ENCODE results near the gene NDRG4. TPM values are rescaled to one million over a fixed set of nuclear protein-coding genes. Genes with fewer than 3 reads are reported as not detected.

Gene NDRG4
- total RNA-seq, 4 donors from 2014 or later = 1.9 to 8.0 (median 7.0) TPM

- TF ChIP-seq EP300 (IDR thresholded peaks at IDR 0.05) (no peak), CTCF (IDR thresholded peaks at IDR 0.05) (no peak), POLR2A (IDR thresholded peaks at IDR 0.05) (no peak), POLR2AphosphoS5 (IDR thresholded peaks at IDR 0.05) (no peak)
- WGBS, 2 donors (ENCODE audit: low coverage in 1 of 2) = 8% methylated on average over 2 of the region's 15 CpGs; no CpG with 5 or more reads in 1 of the 2 donors
- no peak for ATAC-seq
- Histone ChIP-seq H3K4me3 (no peak overlapping the region), H3K27me3 (peaks cover 53% of the 10 kb centered on the region), H3K36me3 (no peaks in the 10 kb centered on the region), H3K9me3 (no peaks in the 10 kb centered on the region), H3K27ac (no peak overlapping the region), H3K4me1 (peaks cover 0 to 24% (median 13%) of the 10 kb centered on the region in 3 donors)
These were observed 37.4 kb upstream of the NDRG4 start for GRCh38 chr16:58462499-58462996.

GRCh38 chr16:58462997-58463941 is 36.7 kb upstream of the NDRG4 start:
- WGBS, 2 donors (ENCODE audit: low coverage in 1 of 2) = no CpG with 5 or more reads among the region's 113 CpGs
- no peak for TF ChIP-seq POLR2AphosphoS5 (IDR thresholded peaks at IDR 0.05)
- TF ChIP-seq CTCF (IDR thresholded peaks at IDR 0.05) = no peak
- TF ChIP-seq POLR2A (IDR thresholded peaks at IDR 0.05) = no peak
- TF ChIP-seq EP300 (IDR thresholded peaks at IDR 0.05) = no peak
- no peaks in the 10 kb centered on the region for H3K36me3 ChIP-seq
- peaks cover 60% of the 10 kb centered on the region for H3K27me3 ChIP-seq
- no peak overlapping the region for H3K27ac ChIP-seq
- H3K9me3 ChIP-seq = no peaks in the 10 kb centered on the region
- peak overlapping the region; percentile 0 to 63 for H3K4me3 ChIP-seq
- peaks cover 0 to 24% (median 13%) of the 10 kb centered on the region in 3 donors for H3K4me1 ChIP-seq
- peak; percentile 35 for ATAC-seq

GRCh38 chr16:58464047-58464915 is 35.7 kb upstream of the NDRG4 start:
- Histone ChIP-seq H3K36me3 (no peaks in the 10 kb centered on the region), H3K9me3 (no peaks in the 10 kb centered on the region), H3K27ac (no peak overlapping the region), H3K4me3 (peak overlapping the region; percentile 0 to 63), H3K27me3 (peaks cover 71% of the 10 kb centered on the region), H3K4me1 (peaks cover 0 to 24% (median 13%) of the 10 kb centered on the region in 3 donors)
- peak; percentile 39 for ATAC-seq
- no peak for TF ChIP-seq EP300 (IDR thresholded peaks at IDR 0.05)
- no peak for TF ChIP-seq CTCF (IDR thresholded peaks at IDR 0.05)
- no peak for TF ChIP-seq POLR2A (IDR thresholded peaks at IDR 0.05)
- TF ChIP-seq POLR2AphosphoS5 (IDR thresholded peaks at IDR 0.05) = no peak
- 0% methylated on average over 9 of the region's 86 CpGs; no CpG with 5 or more reads in 1 of the 2 donors for WGBS, 2 donors (ENCODE audit: low coverage in 1 of 2)

GRCh38 chr16:58464916-58465731 is 34.8 kb upstream of the NDRG4 start:
- Histone ChIP-seq H3K9me3 (no peaks in the 10 kb centered on the region), H3K4me3 (peak overlapping the region in 1 of 2 donors; percentile 63), H3K27ac (no peak overlapping the region), H3K36me3 (no peaks in the 10 kb centered on the region), H3K27me3 (peaks cover 76% of the 10 kb centered on the region), H3K4me1 (peaks cover 0 to 24% (median 13%) of the 10 kb centered on the region in 3 donors)
- TF ChIP-seq CTCF (IDR thresholded peaks at IDR 0.05) = no peak
- ATAC-seq = no peak
- 19% methylated on average over 12 to 16 of the region's 24 CpGs for WGBS, 2 donors (ENCODE audit: low coverage in 1 of 2)

Measured in gastroesophageal sphincter (tissue), 4 donors.